Hematopoietic multipotent progenitor cell treated with erythropoietin and hydrocortisone succinate and interleukin-3 and kit ligand, for 17 days (in vitro differentiated cells): Measurements from ENCODE around the gene STRIP2.
"Not testable (repeated sequence)": the region's sequence is repeated elsewhere in the genome, so short reads cannot be mapped to it uniquely, and the experiment has no call there.

Experiments used
- DNase-seq: peaks from one replicate; pipeline ENCODE4 v3.0.0-alpha.2; 2015; ENCODE audit warnings: low spot score

Gene STRIP2

DNA sequence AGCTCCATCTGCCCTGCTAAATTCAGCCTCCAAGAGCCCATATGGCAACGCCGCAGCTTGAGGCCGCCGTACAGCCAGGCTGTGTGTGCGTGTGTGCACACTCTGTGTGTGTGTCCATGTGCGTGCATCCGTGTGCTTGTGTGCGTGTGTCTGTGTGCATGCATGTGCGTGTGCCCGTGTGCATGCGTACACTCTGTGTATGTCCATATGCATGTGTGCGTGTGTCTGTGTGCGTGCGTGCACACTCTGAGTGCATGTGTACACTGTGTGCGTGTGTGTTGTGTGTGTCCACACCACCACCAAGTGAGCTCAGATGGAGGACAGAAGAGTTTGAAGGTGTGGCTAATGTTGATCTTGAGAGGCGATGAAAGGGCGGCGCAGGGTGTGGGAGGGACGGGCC lies 98.1 kb downstream of the STRIP2 start:
- no peak for DNase-seq

DNA sequence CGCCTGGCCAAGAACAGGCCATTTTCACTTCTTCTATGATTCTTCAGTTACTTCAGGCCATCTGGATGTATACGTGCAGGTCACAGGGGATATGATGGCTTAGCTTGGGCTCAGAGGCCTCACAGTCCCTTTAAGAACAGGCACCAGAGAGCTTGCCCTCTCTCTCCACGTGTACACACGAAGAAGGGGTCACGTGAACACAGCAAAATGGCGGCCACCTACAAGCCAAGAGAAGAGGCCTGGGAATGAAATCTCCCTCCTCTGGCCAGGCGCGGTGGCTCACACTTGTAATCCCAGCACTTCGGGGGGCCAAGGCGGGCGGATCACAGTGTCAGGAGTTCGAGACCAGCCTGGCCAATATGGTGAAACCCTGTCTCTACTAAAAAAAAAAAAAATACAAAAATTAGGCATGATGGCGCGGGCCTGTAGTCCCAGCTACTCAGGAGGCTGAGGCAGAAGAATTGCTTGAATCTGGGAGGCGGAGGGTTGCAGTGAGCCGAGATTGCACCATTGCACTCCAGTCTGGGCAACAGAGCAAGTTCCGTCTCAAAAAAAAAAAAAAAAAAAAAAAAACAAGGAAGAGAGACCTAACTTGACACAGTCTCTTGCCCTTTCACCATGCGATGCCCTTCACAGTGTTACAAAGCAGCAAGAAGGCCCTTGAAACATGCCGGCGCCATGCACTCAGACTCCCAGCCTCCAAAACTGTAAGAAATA lies 100.5 kb downstream of the STRIP2 start:
- DNase-seq: not testable (repeated sequence)

DNA sequence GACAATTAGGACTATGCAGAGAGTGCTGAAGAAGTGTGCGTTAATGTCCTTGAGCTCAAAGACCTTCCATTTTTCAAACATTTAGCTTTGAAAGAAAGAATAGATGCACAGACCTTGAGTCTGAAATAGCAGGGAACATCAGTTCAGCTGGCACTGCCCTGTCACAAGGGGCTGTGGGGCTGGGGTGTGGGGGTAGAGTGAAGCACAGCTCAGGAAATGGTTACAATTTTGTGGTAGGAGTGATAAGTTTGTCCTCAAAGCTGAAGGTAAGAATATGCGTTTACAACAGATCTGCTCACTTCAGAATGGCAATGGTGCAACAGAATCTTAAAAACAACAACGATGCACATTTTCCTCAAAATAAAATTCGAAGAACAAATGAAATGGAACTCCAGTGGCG lies 101.7 kb downstream of the STRIP2 start:
- DNase-seq: no peak

DNA sequence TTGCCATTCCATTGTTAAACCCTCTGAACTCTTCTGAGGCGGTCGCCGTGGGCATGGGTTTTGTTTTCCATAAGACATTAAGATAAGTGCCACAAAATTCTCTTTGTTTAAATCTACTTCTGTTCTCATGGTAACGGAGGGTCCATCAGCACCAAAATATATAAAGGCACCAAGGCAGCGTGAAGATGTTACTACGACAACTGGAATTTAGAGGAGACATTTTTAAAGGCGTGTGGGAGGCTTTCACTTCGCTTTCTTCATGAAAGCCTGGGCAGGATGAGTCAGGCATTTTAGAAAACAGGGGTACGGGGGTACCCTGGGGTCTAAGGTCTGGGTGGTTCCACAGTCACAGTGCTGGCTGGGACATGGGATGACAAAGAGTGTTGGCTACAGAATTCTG lies 102.1 kb downstream of the STRIP2 start:
- no peak for DNase-seq
